Upper lobe of left lung (tissue), 6 donors: ENCODE data around the gene CDK15. TPM values are rescaled to one million over a fixed set of nuclear protein-coding genes. Genes with fewer than 3 reads are reported as not detected.
"Not testable (repeated sequence)": the region's sequence is repeated elsewhere in the genome, so short reads cannot be mapped to it uniquely, and the experiment has no call there.

ENCODE experiments used
- ATAC-seq, 2 donors: fragments of 200-7000 bp; cut with Tn5 transposase; one replicate each; pipeline ENCODE4 v1.9.1; 2022; ENCODE audit warnings: mild to moderate bottlenecking in 2 of 2, moderate library complexity in 2 of 2; ENCODE audit not compliant: low FRiP score in 2 of 2
- DNase-seq, 2 donors: peaks; one replicate each; pipeline ENCODE4 v3.0.0-alpha.2; 2019 to 2020
- H3K27ac ChIP-seq, 4 donors: fragments of 200-600 bp; sonication (generic); one replicate each; pipeline ENCODE4 v1.5.1; 2016 to 2019
- H3K27me3 ChIP-seq, 4 donors: fragments of 200-600 bp; sonication (generic); one replicate each; pipeline ENCODE4 v1.5.1; 2017 to 2019
- H3K36me3 ChIP-seq, 4 donors: fragments of 200-600 bp; sonication (generic); one replicate each; pipeline ENCODE4 v1.5.1; 2016 to 2019
- H3K4me1 ChIP-seq, 4 donors: fragments of 200-600 bp; sonication (generic); one replicate each; pipeline ENCODE4 v1.5.1; 2018 to 2019
- H3K4me3 ChIP-seq, 4 donors: fragments of 200-600 bp; sonication (generic); one replicate each; pipeline ENCODE4 v1.5.1; 2017 to 2019; ENCODE audit warnings: mild to moderate bottlenecking in 2 of 4, moderate library complexity in 1 of 4
- H3K9me3 ChIP-seq, 4 donors: fragments of 200-600 bp; sonication (generic); one replicate each; pipeline ENCODE4 v1.5.1; 2018 to 2019
- EP300 ChIP-seq, 4 donors: sonication (generic); formaldehyde crosslinking; IDR thresholded peaks; one replicate each; pipeline ENCODE4 v1.5.1; 2017; ENCODE audit warnings: antibody characterized with exemption in 4 of 4, control low read depth in 2 of 4
- POLR2A ChIP-seq, 4 donors: fragments of 450-650 bp; IDR thresholded peaks; one replicate each; pipeline ENCODE4 v1.5.1; 2016 to 2017; ENCODE audit warnings: antibody characterized with exemption in 4 of 4, mild to moderate bottlenecking in 2 of 4
- POLR2AphosphoS5 ChIP-seq, 2 donors: sonication (generic); formaldehyde crosslinking; IDR thresholded peaks; one replicate each; pipeline ENCODE4 v1.5.1; 2017; ENCODE audit warnings: antibody characterized with exemption in 2 of 2
- WGBS, 2 donors: methylation state at CpG; one replicate each; pipeline ENCODE4 v1.1.5; 2017 to 2018; 5-methylcytosine and 5-hydroxymethylcytosine counted together
- total RNA-seq, 6 donors: library from RNA; depleted of rRNA in 4 of 6; stranded (reverse); fragments of >200 nt in 4 of 6; gene quantifications; one replicate each; pipeline versions ENCODE4 v1.1.0 to v1.2.1, GENCODE V29; 2016 to 2021
- TF ChIP-seq, protein P1 (sequence below), 6 experiments: fragments of 450-650 bp in 4 of 6; fragments of 200-600 bp in 2 of 6; sonication (generic) in 2 of 6; IDR thresholded peaks; one replicate each; pipeline ENCODE4 v1.5.1; 2016 to 2019; ENCODE audit warnings: antibody characterized with exemption in 6 of 6
- donor health status: DM: no; HTN: no; CAD: no; lungs with moderate emphysema.
- donor health status: DM: no; HTN: yes; CAD: no; lungs with severe emphysema.

The CDK15 gene
- total RNA-seq, result 1 to 10 TPM in 4 of 6 donors, under 1 TPM in 2; 0.10 to 3.4 (median 1.3) TPM

DNA sequence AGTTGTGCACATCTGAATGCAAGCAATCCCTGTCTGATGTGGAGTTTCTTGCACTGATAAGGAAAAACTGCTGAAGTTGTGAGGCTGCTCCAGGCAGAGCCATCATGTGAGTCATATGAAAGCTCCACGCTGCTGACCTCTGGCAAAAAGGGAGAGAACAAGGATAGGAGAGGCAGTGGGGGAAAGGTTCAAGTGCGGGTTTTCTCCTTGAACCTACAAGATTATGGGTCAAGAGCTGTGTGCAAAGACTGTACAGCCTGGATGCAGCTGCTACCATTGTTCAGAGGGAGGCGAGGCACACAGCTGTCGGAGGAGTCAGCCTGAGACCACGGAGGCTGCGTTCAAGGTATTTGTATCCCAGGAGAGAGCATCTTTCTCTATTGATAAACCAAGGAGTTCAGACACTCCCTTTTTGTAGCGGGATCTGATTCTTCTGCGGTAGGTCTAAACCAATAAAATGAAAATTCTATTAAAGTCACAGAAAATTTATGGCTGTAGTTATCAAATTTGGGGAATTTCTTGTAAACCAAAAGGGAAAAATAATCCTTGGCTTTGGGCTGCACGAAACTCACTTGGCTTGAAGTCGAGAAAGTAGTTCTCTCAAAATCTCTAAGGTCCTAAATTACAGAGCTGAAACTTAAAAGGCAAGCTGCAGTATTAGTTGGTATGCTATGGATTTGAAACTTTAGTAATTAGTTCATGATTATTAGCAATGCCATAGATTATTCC lies at the start of gene CDK15:
Gene CDK15 (plus strand): TSS at position 96 of the 729 bp plus-strand sequence. CDS start 128 bp downstream, at position 224.
- H3K4me3 ChIP-seq, result no peak within 1 kb of the TSS
- H3K27ac ChIP-seq, result no peak within 1 kb of the TSS
- ATAC-seq (peak in 1 of 2 donors; percentile 75), DNase-seq (no peak)
- WGBS, 2 donors, result 61 to 67% methylated on average over 10 of the region's 10 CpGs
- H3K27me3 ChIP-seq, result no peaks in the 10 kb centered on the region
- no peaks in the 10 kb centered on the region for H3K9me3 ChIP-seq
- TF ChIP-seq, protein P1, sequence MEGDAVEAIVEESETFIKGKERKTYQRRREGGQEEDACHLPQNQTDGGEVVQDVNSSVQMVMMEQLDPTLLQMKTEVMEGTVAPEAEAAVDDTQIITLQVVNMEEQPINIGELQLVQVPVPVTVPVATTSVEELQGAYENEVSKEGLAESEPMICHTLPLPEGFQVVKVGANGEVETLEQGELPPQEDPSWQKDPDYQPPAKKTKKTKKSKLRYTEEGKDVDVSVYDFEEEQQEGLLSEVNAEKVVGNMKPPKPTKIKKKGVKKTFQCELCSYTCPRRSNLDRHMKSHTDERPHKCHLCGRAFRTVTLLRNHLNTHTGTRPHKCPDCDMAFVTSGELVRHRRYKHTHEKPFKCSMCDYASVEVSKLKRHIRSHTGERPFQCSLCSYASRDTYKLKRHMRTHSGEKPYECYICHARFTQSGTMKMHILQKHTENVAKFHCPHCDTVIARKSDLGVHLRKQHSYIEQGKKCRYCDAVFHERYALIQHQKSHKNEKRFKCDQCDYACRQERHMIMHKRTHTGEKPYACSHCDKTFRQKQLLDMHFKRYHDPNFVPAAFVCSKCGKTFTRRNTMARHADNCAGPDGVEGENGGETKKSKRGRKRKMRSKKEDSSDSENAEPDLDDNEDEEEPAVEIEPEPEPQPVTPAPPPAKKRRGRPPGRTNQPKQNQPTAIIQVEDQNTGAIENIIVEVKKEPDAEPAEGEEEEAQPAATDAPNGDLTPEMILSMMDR (IDR thresholded peaks at IDR 0.05), result no peak
- TF ChIP-seq POLR2AphosphoS5 (IDR thresholded peaks at IDR 0.05) (no peak), POLR2A (IDR thresholded peaks at IDR 0.05) (no peak), EP300 (IDR thresholded peaks at IDR 0.05) (no peak)
- H3K4me1 ChIP-seq, result peaks cover 0 to 4% (median 0%) of the 10 kb centered on the region in 4 donors
- no peaks in the 10 kb centered on the region for H3K36me3 ChIP-seq

DNA sequence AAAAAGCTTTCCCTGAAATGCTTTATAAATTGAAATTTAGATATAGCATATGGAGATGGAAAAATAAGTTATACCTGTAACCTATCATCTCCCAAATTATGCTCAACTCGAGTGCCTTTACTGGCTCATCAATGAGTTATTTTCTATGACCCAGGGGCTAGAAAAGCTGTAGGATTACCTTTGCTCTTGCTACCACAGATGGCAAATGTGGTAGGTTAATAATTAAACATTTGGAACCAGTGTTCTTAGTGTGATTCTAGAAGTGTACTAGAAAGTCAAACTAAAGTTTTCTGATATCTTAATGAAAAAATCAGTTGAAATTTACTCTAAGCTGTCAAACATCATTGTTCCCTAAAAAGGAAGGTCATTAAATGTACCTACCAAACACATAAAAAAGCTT lies 48.1 kb upstream of the CDK15 start:
- Histone ChIP-seq H3K27me3 (no peaks in the 10 kb centered on the region), H3K36me3 (peaks cover 0 to 61% (median 36%) of the 10 kb centered on the region in 4 donors), H3K27ac (no peak overlapping the region), H3K4me3 (no peak overlapping the region), H3K4me1 (no peaks in the 10 kb centered on the region), H3K9me3 (no peaks in the 10 kb centered on the region)
- WGBS, 2 donors, result 0% methylated on average over 1 of the region's 1 CpG
- TF ChIP-seq EP300 (IDR thresholded peaks at IDR 0.05) (no peak), POLR2A (IDR thresholded peaks at IDR 0.05) (no peak)
- TF ChIP-seq, protein P1 (IDR thresholded peaks at IDR 0.05), result no peak
- ATAC-seq (no peak), DNase-seq (no peak)

DNA sequence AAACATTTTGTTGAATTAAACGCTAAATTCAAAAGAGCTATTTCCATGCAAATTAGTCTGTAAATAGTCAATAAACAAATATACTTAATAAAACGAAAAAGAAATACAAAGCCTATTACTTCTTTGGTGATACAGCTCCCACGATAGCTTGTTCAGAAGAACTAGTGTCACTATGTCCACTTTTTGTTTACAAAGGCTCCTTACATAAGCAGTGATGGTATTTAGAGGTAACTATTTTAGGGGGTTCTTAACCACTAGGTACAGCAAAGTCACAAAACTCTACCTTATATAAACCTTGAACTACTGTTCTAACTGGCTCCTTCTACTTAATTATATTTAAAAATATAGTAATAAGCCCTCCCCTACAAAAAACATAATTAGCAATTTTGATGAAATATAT lies 47.5 kb upstream of the CDK15 start:
- ATAC-seq (no peak), DNase-seq (no peak)
- H3K36me3 ChIP-seq, result peaks cover 0 to 62% (median 36%) of the 10 kb centered on the region in 4 donors
- H3K27ac ChIP-seq, result no peak overlapping the region
- H3K27me3 ChIP-seq, result no peaks in the 10 kb centered on the region
- no peak for TF ChIP-seq POLR2AphosphoS5 (IDR thresholded peaks at IDR 0.05)
- no peaks in the 10 kb centered on the region for H3K4me1 ChIP-seq
- WGBS, 2 donors, result 69% methylated on average over 3 of the region's 3 CpGs
- H3K4me3 ChIP-seq, result no peak overlapping the region
- no peaks in the 10 kb centered on the region for H3K9me3 ChIP-seq

DNA sequence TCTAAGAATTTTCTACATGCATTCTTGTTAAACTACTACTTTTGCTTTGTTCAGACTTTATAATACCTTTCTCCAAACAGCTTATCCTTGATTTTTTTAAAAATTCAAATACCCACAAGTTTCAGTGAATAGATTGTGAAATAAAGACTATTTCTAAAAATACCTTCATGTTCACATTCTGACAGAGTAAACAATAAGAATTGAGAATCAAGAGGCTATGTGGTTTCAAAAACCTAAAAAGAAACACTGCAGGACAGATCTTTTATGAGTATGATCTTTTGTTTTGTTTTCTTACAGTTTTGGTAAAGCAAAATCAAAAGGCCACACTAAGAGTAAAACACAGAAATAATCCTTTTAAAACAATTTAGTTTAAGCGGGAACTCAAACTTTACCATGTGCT lies 46.8 kb upstream of the CDK15 start:
- WGBS, 2 donors, result 94 to 95% methylated on average over 1 of the region's 1 CpG
- no peak for ATAC-seq
- TF ChIP-seq POLR2A (IDR thresholded peaks at IDR 0.05), result no peak
- TF ChIP-seq POLR2AphosphoS5 (IDR thresholded peaks at IDR 0.05), result no peak
- TF ChIP-seq, protein P1 (IDR thresholded peaks at IDR 0.05), result no peak
- DNase-seq, result no peak
- peaks cover 0 to 56% (median 35%) of the 10 kb centered on the region in 4 donors for H3K36me3 ChIP-seq
- H3K9me3 ChIP-seq, result no peaks in the 10 kb centered on the region
- H3K27ac ChIP-seq, result no peak overlapping the region
- no peaks in the 10 kb centered on the region for H3K27me3 ChIP-seq
- H3K4me1 ChIP-seq, result no peaks in the 10 kb centered on the region
- no peak overlapping the region for H3K4me3 ChIP-seq

DNA sequence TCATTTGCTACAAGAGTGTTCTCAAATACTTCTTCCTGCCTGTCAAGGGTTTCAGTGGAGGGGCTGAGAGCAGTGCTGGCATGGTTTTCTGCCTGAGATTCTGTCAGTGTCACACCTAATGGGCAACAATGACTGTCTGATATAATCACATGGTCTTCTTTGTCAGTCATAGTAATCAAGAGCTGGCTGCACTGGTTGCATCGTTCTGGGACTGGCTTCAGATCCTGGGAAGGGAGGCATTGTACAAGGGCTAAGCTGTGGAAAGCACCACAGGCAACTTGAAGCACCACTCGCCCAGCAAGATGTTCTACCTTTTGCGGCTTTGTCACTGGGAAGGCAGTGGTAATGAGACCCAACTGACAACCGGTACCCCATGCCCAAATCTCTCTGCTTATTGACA lies 45.2 kb upstream of the CDK15 start:
- 91 to 94% methylated on average over 4 of the region's 4 CpGs for WGBS, 2 donors
- no peak for TF ChIP-seq POLR2A (IDR thresholded peaks at IDR 0.05)

DNA sequence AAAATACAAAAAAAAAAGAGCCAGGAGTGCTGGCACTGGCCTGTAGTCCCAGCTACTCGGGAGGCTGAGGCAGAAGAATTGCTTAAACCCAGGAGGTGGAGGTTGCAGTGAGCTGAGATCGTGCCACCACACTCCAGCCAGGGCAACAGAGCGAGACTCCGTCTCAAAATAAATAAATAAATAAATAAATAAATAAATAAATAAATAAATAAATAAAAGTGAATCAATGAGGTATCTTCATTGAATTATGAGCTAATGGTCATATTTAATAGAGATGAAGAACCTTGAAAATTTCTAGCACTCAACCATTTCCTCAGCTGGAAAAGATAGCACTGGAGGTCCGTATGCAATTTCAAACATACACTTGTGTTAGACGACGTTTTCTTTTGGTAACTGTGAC lies 41.9 kb upstream of the CDK15 start:
- H3K27me3 ChIP-seq, H3K9me3 ChIP-seq, H3K27ac ChIP-seq, H3K4me3 ChIP-seq, DNase-seq, ATAC-seq, H3K4me1 ChIP-seq: not testable (repeated sequence)
- WGBS, 2 donors, result 92 to 94% methylated on average over 7 of the region's 7 CpGs
- H3K36me3 ChIP-seq, result peaks cover 0 to 56% (median 30%) of the 10 kb centered on the region in 4 donors

More for the DNA sequence above, 45.2 kb upstream of the CDK15 start:
- Histone ChIP-seq H3K9me3 (no peaks in the 10 kb centered on the region), H3K27me3 (no peaks in the 10 kb centered on the region), H3K4me3 (no peak overlapping the region), H3K36me3 (peaks cover 0 to 66% (median 36%) of the 10 kb centered on the region in 4 donors), H3K27ac (no peak overlapping the region), H3K4me1 (no peaks in the 10 kb centered on the region)
- ATAC-seq (no peak), DNase-seq (no peak)
